Fibroblast of skin of left biceps (primary cell): Measurements from ENCODE around the gene SHANK3.

Source experiments
- DNase-seq, 2 experiments: peaks; one replicate each; pipeline ENCODE4 v3.0.0-alpha.2; 2013; ENCODE audit warnings: low read depth in 2 of 2

The SHANK3 gene

DNA sequence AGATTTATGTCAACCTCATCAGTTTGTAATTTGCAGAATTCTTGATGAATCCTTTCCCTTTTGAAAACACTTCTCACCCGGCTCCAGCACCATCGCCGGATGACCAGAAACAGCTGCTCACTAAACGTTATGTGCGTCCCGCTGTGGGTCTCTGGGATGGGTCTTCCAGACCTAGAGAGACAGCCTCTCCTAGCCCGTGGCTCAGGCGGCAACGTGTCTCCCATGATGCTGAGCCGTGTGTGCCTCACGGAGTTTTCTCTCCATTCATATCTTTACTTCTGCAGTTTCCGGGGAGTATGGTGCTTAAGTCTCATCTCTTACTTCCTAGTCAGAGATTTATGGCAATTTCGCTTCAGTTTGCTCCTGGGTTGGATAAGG, 40.4 kb downstream of the SHANK3 start:
- no peak for DNase-seq

DNA sequence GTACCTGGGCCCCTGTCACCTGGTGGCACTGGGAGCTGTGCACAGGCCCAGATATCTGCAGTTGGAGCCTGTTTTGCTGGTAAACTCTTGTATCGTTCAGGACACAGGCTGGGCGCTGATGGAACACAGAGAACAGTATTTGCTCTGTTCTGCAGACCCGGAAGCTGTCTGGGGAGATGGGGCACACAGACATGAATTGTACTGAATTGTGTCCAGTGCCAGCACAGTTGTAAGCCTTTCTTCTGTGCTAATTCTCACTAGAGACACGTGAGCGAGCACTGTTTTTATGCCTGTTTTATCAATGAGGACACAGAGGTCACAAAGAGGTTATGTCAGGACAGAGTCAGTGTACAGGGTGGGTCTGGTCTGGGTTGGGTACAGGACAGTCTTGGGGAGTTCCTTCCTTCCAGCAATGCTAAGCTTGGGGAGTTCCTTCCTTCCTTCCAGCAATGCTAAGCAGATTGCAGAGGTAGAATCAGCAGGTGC, 41.0 kb downstream of the SHANK3 start:
- DNase-seq, result no peak

DNA sequence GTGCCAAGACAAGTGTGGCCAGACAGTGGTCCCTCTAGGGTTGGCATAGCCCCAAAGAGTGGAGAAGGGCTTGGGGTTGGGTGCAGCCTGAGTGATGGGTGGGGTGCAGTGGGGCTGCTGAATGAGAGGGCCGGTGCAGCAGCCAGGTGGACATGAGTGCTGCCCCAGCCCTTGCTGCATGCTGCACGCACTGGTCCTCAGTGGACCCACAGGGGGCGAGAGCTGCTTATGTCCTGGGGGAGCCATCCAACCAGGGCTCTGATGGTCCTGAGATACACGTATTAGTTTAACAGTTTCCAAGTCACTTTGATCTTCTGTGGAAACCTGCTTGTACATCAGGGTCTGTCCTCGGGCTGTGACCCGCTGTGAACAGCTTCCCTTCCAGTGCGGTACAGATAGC, 41.5 kb downstream of the SHANK3 start:
- no peak for DNase-seq

DNA sequence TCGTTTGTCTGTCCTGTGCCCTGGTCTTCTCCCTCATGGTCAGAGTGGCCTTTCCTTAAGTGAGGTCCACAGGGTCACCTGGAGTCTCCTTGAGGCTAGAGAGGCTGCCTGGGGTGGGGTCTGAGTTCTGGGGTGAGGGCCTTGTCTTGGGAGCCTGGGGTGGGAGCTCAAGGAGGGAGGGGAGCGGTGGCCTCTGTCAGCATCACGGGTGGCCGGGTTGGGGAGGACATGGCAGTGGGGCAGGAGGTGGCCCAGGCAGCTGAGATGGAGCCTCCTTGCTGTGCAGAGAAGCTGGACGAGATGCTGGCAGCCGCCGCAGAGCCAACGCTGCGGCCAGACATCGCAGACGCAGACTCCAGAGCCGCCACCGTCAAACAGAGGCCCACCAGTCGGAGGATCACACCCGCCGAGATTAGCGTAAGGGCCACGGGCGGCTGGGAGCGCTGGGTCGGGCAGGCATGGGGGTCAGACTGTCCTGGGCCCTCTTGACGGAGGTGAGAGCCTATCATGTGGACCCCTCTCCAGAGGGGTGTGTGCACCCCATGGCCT, 42.1 kb downstream of the SHANK3 start:
- DNase-seq, result no peak

DNA sequence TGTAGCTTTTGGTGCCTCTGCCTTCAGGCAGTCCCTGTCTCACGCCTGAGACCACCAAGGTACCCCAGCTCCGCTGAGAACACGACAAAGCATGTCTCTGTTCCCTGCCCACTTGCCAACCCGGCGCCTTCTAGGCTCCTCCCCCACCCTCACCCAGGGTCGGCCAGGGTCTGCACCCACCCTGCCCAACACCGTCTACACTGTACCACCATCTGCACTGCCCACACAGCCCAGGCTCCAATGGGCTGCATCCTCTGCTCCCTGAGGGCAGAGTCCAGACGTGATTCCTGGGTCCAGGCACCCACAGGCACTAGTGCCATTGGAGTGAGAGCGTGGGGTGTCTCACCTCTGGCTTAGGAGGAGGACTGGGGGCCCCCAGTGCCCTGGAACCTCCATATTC, 42.6 kb downstream of the SHANK3 start:
- no peak for DNase-seq

DNA sequence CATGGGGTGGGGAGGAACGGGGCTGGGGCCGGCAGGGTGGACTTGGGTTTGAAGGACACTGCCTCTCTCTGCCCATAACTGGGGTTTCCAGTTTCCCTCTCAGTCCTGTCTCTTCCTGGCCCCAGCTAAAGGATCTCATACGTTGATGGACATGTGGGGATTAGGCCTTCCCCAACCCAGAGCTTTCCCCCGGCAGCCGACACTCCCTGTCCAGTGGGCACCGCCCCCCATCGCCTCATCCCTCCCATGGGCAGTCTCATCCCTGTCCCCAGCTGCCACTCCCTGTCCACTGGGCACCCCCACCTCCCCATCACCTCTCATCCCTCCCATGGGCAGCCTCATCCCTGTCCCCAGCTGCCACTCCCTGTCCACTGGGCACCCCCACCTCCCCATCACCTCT, 43.2 kb downstream of the SHANK3 start:
- DNase-seq, result no peak

DNA sequence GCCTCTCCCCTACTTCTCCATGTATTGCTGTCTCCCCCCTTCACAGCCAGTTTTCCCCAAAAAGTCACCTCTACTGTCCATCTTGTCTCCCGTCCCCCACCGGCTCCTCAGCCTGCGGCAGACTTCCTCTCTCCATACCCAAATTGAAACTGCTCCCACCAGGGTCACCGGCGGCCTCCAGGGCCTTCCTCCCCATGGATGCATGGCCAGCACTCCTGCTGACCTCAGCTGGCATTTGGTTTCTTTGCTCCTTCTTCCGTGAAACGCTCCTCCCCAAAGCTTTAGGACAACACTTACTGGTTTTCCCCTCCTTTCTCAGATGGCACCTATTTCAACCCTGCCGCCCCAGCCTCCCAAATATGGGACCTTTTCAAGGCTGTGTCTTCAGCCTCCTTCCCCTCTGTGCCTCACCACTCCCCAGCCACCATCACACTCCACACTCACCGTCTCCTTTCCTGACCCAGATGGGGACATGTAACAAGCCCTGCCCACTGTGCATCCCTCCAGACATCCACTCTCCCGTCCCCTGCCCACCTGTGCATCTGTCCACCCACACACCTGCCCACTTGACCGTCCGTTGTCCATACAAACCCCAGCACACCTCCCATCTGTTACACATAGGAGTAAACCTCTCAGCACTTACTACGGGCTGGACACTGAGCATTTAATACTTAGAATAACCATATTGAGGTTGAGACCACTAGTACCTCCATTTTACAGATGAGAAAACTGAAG, 43.8 kb downstream of the SHANK3 start:
- no peak for DNase-seq

DNA sequence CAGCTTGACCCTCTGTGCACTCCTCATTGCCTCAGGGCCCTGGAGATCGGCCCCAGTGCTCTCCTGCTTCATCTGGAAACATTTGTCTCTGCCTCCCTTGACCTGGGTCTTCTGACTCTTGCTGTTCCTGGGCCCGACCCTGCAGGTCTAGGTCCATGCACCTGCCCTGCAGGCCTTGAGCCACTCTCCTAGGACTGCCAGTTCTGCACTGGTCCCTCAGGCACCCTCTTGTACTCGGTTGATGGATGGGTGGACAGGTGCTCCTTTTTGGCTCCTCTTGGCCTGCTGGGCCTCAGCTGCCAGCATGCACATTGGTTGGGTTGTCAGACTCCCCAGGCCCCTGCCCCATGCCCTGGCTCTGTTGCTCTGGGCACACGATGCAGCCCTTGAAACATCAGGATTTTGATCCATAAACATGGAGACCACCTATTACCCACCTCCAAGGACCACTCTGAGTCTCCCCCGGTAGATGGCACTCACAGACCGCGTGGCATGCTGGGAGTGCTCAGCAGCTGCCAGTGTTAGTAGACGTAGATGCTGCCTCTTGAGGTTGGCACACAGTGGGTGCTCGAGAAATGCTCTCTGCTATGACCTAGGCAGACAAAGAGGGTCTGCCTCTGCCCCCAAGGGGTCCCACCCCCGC, 45.2 kb downstream of the SHANK3 start:
- no peak for DNase-seq

DNA sequence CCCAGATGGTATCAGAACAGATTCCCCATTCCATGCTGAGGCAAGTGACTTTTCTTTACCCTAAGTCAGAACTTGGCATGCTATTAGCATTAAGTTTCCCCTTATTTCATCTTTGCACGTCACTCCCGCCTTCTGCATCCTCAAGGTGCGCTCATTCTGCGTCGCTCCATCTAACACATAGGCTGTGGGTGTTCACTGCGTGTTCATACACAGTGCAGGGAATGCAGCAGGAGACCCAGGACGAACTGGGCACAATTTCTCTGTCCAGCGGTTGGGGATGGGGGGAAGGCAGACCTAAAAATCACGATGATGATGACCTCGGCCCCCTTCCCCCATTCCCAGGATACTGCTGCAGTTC, 45.7 kb downstream of the SHANK3 start:
- DNase-seq, result no peak

DNA sequence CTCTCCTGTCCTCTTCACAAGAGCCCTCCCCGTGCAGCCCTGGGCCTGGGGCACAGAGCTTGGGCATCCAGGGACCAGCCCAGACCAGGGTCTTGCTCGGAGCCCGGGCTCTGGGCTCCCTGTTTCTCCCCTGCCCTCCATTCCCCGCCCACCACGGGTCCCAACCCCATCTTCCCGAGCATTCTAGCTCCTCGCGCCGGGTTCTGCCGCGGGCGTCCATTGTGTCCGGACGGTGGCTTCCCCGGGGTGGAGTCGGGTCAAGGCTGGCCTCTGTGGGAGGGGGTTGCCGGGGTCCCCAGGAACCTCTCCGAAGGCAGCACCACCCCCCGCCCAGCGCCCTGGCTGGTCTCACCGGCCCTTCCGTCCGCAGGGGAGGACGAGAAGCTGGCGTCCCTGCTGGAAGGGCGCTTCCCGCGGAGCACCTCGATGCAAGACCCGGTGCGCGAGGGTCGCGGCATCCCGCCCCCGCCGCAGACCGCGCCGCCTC, 47.2 kb downstream of the SHANK3 start:
- no peak for DNase-seq

DNA sequence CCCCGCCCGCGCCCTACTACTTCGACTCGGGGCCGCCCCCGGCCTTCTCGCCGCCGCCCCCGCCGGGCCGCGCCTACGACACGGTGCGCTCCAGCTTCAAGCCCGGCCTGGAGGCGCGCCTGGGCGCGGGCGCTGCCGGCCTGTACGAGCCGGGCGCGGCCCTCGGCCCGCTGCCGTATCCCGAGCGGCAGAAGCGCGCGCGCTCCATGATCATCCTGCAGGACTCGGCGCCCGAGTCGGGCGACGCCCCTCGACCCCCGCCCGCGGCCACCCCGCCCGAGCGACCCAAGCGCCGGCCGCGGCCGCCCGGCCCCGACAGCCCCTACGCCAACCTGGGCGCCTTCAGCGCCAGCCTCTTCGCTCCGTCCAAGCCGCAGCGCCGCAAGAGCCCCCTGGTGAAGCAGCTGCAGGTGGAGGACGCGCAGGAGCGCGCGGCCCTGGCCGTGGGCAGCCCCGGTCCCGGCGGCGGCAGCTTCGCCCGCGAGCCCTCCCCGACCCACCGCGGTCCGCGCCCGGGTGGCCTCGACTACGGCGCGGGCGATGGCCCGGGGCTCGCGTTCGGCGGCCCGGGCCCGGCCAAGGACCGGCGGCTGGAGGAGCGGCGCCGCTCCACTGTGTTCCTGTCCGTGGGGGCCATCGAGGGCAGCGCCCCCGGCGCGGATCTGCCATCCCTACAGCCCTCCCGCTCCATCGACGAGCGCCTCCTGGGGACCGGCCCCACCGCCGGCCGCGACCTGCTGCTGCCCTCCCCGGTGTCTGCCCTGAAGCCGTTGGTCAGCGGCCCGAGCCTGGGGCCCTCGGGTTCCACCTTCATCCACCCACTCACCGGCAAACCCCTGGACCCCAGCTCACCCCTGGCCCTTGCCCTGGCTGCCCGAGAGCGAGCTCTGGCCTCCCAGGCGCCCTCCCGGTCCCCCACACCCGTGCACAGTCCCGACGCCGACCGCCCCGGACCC, 48.0 kb downstream of the SHANK3 start:
- DNase-seq, result no peak

DNA sequence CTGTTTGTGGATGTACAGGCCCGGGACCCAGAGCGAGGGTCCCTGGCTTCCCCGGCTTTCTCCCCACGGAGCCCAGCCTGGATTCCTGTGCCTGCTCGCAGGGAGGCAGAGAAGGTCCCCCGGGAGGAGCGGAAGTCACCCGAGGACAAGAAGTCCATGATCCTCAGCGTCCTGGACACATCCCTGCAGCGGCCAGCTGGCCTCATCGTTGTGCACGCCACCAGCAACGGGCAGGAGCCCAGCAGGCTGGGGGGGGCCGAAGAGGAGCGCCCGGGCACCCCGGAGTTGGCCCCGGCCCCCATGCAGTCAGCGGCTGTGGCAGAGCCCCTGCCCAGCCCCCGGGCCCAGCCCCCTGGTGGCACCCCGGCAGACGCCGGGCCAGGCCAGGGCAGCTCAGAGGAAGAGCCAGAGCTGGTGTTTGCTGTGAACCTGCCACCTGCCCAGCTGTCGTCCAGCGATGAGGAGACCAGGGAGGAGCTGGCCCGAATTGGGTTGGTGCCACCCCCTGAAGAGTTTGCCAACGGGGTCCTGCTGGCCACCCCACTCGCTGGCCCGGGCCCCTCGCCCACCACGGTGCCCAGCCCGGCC, 48.7 kb downstream of the SHANK3 start:
- no peak for DNase-seq

DNA sequence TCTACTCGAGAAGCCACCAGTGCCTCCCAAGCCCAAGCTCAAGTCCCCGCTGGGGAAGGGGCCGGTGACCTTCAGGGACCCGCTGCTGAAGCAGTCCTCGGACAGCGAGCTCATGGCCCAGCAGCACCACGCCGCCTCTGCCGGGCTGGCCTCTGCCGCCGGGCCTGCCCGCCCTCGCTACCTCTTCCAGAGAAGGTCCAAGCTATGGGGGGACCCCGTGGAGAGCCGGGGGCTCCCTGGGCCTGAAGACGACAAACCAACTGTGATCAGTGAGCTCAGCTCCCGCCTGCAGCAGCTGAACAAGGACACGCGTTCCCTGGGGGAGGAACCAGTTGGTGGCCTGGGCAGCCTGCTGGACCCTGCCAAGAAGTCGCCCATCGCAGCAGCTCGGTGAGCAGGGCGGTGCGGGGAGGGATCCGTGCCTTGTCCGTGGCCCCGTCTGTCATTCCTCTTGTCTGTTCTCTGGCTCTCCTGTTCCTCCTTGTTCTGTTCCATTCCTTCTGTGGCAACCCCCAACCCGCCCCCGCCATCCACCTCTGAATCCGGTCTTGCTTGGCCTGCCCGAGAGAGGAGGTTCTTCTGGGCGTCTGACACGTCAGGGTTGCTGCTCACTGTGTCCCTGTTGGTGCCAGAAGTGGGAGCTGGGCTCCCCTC, 49.6 kb downstream of the SHANK3 start:
- DNase-seq, result no peak
